C4-2B (cell line): ENCODE data around the gene PROSER3.

Experiments
- ZFX ChIP-seq: fragments of 450-650 bp; IDR thresholded peaks from 2 replicates; pipeline ENCODE4 v1.6.1; 2017
- TF ChIP-seq, protein P1 (sequence below): fragments of 450-650 bp; conservative IDR thresholded peaks from 2 replicates; pipeline ENCODE4 v1.5.1; 2017; ENCODE audit warnings: mild to moderate bottlenecking

DNA sequence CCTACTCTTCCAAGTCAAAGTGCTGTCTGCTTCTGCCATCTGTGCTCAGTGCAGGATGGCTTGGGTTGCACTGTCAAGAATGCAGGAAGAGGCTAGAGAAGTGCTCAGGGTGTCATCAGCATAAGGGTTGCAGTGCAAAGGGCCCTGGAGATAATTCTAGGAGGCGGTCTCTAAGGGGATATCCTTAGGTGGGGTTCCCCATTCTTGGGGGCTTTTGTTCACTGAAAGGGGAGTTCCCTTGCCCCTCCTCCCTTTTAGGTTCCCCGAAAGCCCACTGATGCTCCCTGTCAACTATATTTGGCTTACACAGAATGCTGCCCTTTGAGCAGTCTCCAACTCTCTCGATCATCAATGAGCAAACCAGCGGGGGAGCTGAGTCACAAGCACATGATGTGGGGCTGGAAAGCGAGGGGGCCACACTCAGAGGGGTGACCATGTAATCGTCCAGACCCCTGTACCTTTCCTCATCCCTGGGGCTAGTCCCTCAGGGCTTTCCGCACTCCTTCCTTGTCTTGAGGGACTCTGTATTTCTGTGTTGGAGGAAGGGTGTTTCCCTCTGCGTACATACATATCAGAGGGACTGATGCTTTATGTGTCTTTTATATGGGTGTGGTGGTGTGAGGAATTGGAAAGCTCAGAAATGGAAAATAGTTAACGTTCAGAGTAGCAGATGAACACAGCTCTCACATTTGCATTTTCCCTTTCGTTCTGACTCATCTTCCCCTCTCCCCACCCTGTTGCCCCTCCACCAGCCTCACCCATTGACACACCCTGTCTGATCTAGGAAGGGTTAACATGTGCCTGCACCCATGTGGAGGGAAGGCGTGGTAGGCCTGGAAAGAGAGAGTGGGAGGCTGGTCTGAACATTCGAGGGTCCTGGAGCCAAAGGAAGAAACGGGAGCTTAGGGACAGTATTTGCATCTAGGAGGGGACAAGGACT is 46.9 kb upstream of the PROSER3 start:
- TF ChIP-seq, protein P1, sequence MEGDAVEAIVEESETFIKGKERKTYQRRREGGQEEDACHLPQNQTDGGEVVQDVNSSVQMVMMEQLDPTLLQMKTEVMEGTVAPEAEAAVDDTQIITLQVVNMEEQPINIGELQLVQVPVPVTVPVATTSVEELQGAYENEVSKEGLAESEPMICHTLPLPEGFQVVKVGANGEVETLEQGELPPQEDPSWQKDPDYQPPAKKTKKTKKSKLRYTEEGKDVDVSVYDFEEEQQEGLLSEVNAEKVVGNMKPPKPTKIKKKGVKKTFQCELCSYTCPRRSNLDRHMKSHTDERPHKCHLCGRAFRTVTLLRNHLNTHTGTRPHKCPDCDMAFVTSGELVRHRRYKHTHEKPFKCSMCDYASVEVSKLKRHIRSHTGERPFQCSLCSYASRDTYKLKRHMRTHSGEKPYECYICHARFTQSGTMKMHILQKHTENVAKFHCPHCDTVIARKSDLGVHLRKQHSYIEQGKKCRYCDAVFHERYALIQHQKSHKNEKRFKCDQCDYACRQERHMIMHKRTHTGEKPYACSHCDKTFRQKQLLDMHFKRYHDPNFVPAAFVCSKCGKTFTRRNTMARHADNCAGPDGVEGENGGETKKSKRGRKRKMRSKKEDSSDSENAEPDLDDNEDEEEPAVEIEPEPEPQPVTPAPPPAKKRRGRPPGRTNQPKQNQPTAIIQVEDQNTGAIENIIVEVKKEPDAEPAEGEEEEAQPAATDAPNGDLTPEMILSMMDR = no peak
- TF ChIP-seq ZFX = no peak
